BJ (cell line): ENCODE data around the gene ALOXE3. TPM values are rescaled to one million over a fixed set of nuclear protein-coding genes. Genes with fewer than 3 reads are reported as not detected.
"Not testable (repeated sequence)": the region's sequence is repeated elsewhere in the genome, so short reads cannot be mapped to it uniquely, and the experiment has no call there.

Source experiments
- CTCF ChIA-PET: fragments of 350-600 bp; formaldehyde crosslinking; extraction: SDS; loops from one replicate; lab custom pipeline; 2021; ENCODE audit warnings: antibody characterized with exemption, inconsistent platforms; lab: Yijun Ruan, JAX
- POLR2A ChIA-PET: fragments of 300-600 bp; sonication (Branson Sonifier 250); formaldehyde crosslinking; extraction: SDS; loops from one replicate; lab custom pipeline; 2021; ENCODE audit warnings: antibody characterized with exemption; lab: Charles Lee
- DNase-seq: peaks from one replicate; pipeline ENCODE4 v3.0.0-alpha.2; 2011; ENCODE audit warnings: low read depth
- H3K27me3 ChIP-seq: 2 replicates; pipeline ENCODE4 v1.6.0; 2011; ENCODE audit warnings: low read length; ENCODE audit not compliant: control insufficient read depth, insufficient read depth
- H3K36me3 ChIP-seq: 2 replicates; pipeline ENCODE4 v1.5.1; 2011; ENCODE audit warnings: low read length; ENCODE audit not compliant: control insufficient read depth, insufficient read depth
- H3K4me3 ChIP-seq: 2 replicates; pipeline ENCODE4 v1.5.1; 2011; ENCODE audit warnings: low read depth, mild to moderate bottlenecking, control low read depth, low read length
- CTCF ChIP-seq: IDR thresholded peaks from 2 replicates; pipeline ENCODE4 v1.5.1; 2011; ENCODE audit warnings: low read depth, mild to moderate bottlenecking, control low read depth, inconsistent platforms, low read length, moderate library complexity; ENCODE audit not compliant: insufficient read depth
- polyA plus RNA-seq: library from polyadenylated mRNA; depleted of rRNA; stranded (reverse); fragments of >200 nt; gene quantifications from 2 replicates; pipeline ENCODE4 v1.2.3, GENCODE V29; 2011

Gene ALOXE3
- polyA plus RNA-seq, 1 experiment, result 0.10 TPM

- TF ChIP-seq CTCF, result no peak
- ChIA-PET CTCF (interaction anchor here (0.9 to 2.8 kb wide), 2 partner anchors 10 to 53 kb away, joined by 3 to 12 read pairs; no protein-coding TSS in a partner anchor), POLR2A (no interaction called here)
- H3K36me3 ChIP-seq, result no peaks in the 10 kb centered on the region
- peaks cover 43% of the 10 kb centered on the region for H3K27me3 ChIP-seq
- DNase-seq, result no peak
- H3K4me3 ChIP-seq, result no peak overlapping the region
Measured at GRCh38 chr17:8063761-8064534, 54.4 kb downstream of the ALOXE3 start.

GRCh38 chr17:8062807-8063483 lies 55.4 kb downstream of the ALOXE3 start:
- Histone ChIP-seq H3K4me3 (no peak overlapping the region), H3K27me3 (peaks cover 46% of the 10 kb centered on the region), H3K36me3 (no peaks in the 10 kb centered on the region)
- CTCF ChIA-PET, result interaction anchor here (0.8 to 4.7 kb wide), 11 partner anchors 11 to 165 kb away, joined by 3 to 72 read pairs (median 10); partner anchors contain the start of gene ALOXE3
- POLR2A ChIA-PET, result no interaction called here
- DNase-seq, result no peak
- TF ChIP-seq CTCF, result no peak

DNA sequence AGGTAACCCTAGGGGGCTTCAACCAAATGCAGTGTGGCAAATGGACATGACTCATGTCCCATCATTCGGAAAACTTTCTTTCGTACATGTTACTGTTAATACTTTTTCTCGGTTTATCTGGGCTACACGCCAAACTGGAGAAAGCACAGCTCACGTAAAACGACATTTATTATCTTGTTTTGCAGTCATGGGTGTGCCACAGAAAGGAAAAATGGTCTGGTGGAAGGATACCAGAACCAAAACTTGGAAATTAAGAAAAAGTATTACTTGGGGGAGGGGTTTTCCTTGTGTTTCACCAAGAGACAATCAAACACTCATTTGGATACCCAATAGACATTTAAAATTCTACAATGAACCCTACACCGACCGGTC lies 55.9 kb downstream of the ALOXE3 start:
- no peak for DNase-seq
- Histone ChIP-seq H3K4me3 (no peak overlapping the region), H3K36me3 (no peaks in the 10 kb centered on the region), H3K27me3 (peaks cover 44% of the 10 kb centered on the region)
- TF ChIP-seq CTCF, result no peak
- ChIA-PET POLR2A (no interaction called here), CTCF (interaction anchor here (0.8 to 4.7 kb wide), 14 partner anchors 8 to 164 kb away, joined by 3 to 72 read pairs (median 8); partner anchors contain the start of gene ALOXE3)

DNA sequence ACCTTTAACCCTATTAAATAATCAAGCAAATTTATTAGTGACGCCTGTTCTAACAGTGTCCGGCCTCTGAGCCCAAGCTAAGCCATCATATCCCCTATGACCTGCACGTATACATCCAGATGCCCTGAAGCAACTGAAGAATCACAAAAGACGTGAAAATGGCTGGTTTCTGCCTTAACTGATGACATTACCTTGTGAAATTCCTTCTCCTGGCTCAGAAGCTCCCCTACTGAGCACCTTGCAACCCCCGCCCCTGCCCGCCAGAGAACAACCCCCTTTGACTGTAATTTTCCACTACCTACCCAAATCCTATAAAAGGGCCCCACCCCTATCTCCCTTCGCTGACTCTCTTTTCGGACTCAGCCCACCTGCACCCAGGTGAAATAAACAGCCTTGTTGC lies 56.5 kb downstream of the ALOXE3 start:
- POLR2A ChIA-PET, DNase-seq, H3K36me3 ChIP-seq, H3K4me3 ChIP-seq: not testable (repeated sequence)
- peaks cover 42% of the 10 kb centered on the region for H3K27me3 ChIP-seq
- CTCF ChIA-PET, result interaction anchor here (0.8 to 4.7 kb wide), 17 partner anchors 8 to 318 kb away, joined by 3 to 72 read pairs (median 5); partner anchors contain the start of gene ALOXE3

DNA sequence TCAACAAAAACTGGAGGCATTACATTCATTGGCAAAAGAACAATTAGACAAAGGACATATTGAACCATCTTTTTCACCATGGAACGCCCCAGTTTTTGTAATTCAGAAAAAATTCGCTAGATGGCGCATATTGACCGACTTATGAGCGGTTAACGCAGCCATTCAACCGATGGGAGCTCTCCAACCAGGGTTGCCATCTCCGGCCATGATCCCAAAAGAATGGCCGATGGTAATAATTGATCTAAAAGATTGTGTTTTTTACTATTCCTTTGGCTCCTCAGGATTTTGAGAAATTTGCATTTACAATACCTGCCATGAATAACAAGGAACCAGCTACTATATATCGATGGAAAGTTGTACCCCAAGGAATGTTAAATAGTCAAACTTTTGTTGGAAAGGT lies 58.0 kb downstream of the ALOXE3 start:
- TF ChIP-seq CTCF, result peak; percentile 70
- Histone ChIP-seq H3K27me3 (peaks cover 40% of the 10 kb centered on the region), H3K36me3 (no peaks in the 10 kb centered on the region), H3K4me3 (no peak overlapping the region)
- POLR2A ChIA-PET, result no interaction called here
- CTCF ChIA-PET, result interaction anchor here (0.5 to 4.7 kb wide), 46 partner anchors 8 to 1019 kb away, joined by 3 to 72 read pairs (median 4); partner anchors contain the start of genes ALOXE3, RNF227, SLC25A35 and WRAP53
- peak; percentile 8 for DNase-seq
